SJCRH30 (cell line): ENCODE results near the gene JAK1. TPM values are rescaled to one million over a fixed set of nuclear protein-coding genes. Genes with fewer than 3 reads are reported as not detected.

Source experiments
- DNase-seq, 2 experiments: peaks; one replicate each; pipeline ENCODE4 v3.0.0-alpha.2; 2015 to 2020
- H3K27ac ChIP-seq: fragments of 250-450 bp; sonication (Bioruptor Pico); 2 replicates; pipeline ENCODE4 v1.5.1; 2020; ENCODE audit warnings: mild to moderate bottlenecking, moderate library complexity
- H3K27me3 ChIP-seq: fragments of 250-450 bp; sonication (Bioruptor Pico); 2 replicates; pipeline ENCODE4 v1.5.1; 2020; ENCODE audit warnings: mild to moderate bottlenecking, moderate library complexity
- H3K36me3 ChIP-seq: fragments of 250-450 bp; sonication (Bioruptor Pico); 2 replicates; pipeline ENCODE4 v1.5.1; 2020; ENCODE audit warnings: mild to moderate bottlenecking, moderate library complexity
- H3K4me1 ChIP-seq: fragments of 250-450 bp; sonication (Bioruptor Pico); 2 replicates; pipeline ENCODE4 v1.5.1; 2020; ENCODE audit warnings: mild to moderate bottlenecking, moderate library complexity
- H3K4me3 ChIP-seq: fragments of 250-450 bp; sonication (Bioruptor Pico); 2 replicates; pipeline ENCODE4 v1.5.1; 2020; ENCODE audit warnings: mild to moderate bottlenecking, moderate library complexity
- H3K9me3 ChIP-seq: fragments of 250-450 bp; sonication (Bioruptor Pico); replicated peaks from 2 replicates; pipeline ENCODE4 v1.5.1; 2020; ENCODE audit warnings: mild to moderate bottlenecking, moderate library complexity
- total RNA-seq: library from RNA; depleted of rRNA; stranded (reverse); fragments of >200 nt; shearing (Covaris generic); gene quantifications from 2 replicates; pipeline ENCODE4 v1.2.3, GENCODE V29; 2014; rRNA removed

Gene JAK1
- total RNA-seq, 1 experiment from 2014 or later, result 60.5 TPM

DNA sequence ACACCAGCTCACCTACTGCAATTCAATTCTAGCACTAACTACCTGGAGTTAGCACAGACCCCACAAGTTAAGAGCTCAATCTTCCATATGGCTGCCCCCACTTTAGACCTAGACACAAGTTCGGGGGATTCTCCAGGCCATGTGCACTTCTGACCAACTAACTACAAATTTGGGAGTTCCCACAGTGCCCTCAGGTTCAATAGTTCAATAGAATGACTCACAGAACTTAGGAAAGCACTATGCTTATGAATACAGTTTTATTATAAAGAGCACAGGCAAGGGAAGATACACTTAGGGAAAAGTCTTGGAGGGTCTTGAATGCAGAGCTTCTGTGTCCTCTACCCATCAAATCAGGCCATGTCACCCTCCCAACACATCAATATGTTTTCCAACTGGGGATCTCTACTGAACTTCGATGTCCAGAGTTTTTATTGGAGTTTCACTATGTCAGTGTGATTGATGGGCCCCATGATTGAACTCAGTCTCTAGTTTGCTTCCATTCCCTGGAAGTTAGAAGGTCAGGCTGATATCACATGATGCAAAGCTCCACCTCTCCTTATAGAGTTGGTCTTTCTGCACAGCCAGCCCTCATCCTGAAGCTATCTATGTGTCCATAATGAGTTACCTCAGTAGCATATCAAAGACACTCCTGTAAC lies 175.4 kb downstream of the JAK1 start:
- no peak overlapping the region for H3K27ac ChIP-seq
- H3K9me3 ChIP-seq, result peaks cover 12% of the 10 kb centered on the region; the same call in 1 of the 2 replicates
- no peaks in the 10 kb centered on the region for H3K27me3 ChIP-seq
- DNase-seq, result peak in 1 of 2 experiments; percentile 3
- H3K36me3 ChIP-seq, result peaks cover 21% of the 10 kb centered on the region
- no peaks in the 10 kb centered on the region for H3K4me1 ChIP-seq
- H3K4me3 ChIP-seq, result no peak overlapping the region

Other genes starting within 250 kb of the JAK1 start
- gene RAVER2, start 221.5 kb downstream of the JAK1 start, total RNA-seq, result 26.9 and 29.1 TPM in 2 replicates
- gene AK4, start 181.7 kb upstream of the JAK1 start, total RNA-seq, result 54.5 and 57.2 TPM in 2 replicates